Measurements from ENCODE around the gene WWOX. TPM values are rescaled to one million over a fixed set of nuclear protein-coding genes. Genes with fewer than 3 reads are reported as not detected.

WWOX gene
- total and polyA plus RNA-seq, 2 of the 13 experiments (the other 11 are each of a cell fraction or from before 2014, with no cell fraction given): 9.1 to 37.4 TPM

- H3K4me1 ChIP-seq (ENCODE audit: insufficient read depth, low read length): no peaks in the 10 kb centered on the region
- H3K27me3 ChIP-seq (ENCODE audit: control insufficient read depth in 1 of 2, insufficient read depth in 2 of 2, low read length in 2 of 2): 0 out of 5 replicates have a peak, but pooled peaks cover 0 to 4% of the 10 kb centered on the region in 2 experiments
- ChIA-PET POLR2A (interaction anchor here (0.7 kb wide), 1 partner anchor 34 kb away, joined by 4 read pairs; no protein-coding TSS in a partner anchor), CTCF (ENCODE audit: low intra/inter-chr PET ratio, low total read pairs) (no interaction called here)
- BruUV-seq (replicated peaks): no TSS peak
- no peaks in the 10 kb centered on the region for H3K36me3 ChIP-seq (replicated peaks in 1 of 2; ENCODE audit: control insufficient read depth in 1 of 2, insufficient read depth in 2 of 2, low read length in 2 of 2)
- DNase-seq (ENCODE audit: low spot score) (no peak), ATAC-seq (no peak), FAIRE-seq (no peak)
- TF ChIP-seq NR2C2 (CRISPR knock-in tag; IDR thresholded peaks at IDR 0.05; ENCODE audit: borderline replicate concordance) (no peak), ZNF605 (CRISPR knock-in tag; IDR thresholded peaks at IDR 0.05) (no peak), ZNF761 (CRISPR knock-in tag; conservative IDR thresholded peaks at IDR 0.05) (no peak), GATA4 (IDR thresholded peaks at IDR 0.05; ENCODE audit: borderline replicate concordance, low read depth) (no peak), ARID3A (IDR thresholded peaks at IDR 0.05; ENCODE audit: low read depth, low read length) (no peak), MTF2 (CRISPR knock-in tag; IDR thresholded peaks at IDR 0.05; ENCODE audit: borderline replicate concordance) (no peak), RBM39 (IDR thresholded peaks at IDR 0.05; ENCODE audit: low read depth, low read length, poor library complexity, severe bottlenecking) (no peak), MED13 (CRISPR knock-in tag; IDR thresholded peaks at IDR 0.05) (no peak)
- in situ Hi-C loops (cut with HindIII; ENCODE audit: extremely low pct_ligation_motif_present, low pct_unique_long_range_greater_than_20kb) (no loop called here), intact Hi-C loops (cut with micrococcal nuclease; ENCODE audit: unreplicated experiment) (no loop called here)
- H2AFZ ChIP-seq (ENCODE audit: low read length): no peak overlapping the region
- no peaks in the 10 kb centered on the region for H3K79me2 ChIP-seq (ENCODE audit: insufficient read depth, low read length)
- no peak overlapping the region for H3K9ac ChIP-seq (ENCODE audit: insufficient read depth, low read depth, low read length)
- 45% methylated on average over 8 of the region's 8 CpGs for WGBS (ENCODE audit: low lambda C conversion rate)
- no peak overlapping the region for H3K27ac ChIP-seq (ENCODE audit: extremely low read length, insufficient read depth, low read length)
- H3K4me2 ChIP-seq (ENCODE audit: low read depth, low read length): no peak overlapping the region
- no peaks in the 10 kb centered on the region for H4K20me1 ChIP-seq (ENCODE audit: insufficient read depth, low read length)
- no peak overlapping the region for H3K4me3 ChIP-seq (replicated peaks in 1 of 3; ENCODE audit: insufficient read depth in 1 of 3, low read depth in 2 of 3, low read length in 3 of 3)
- no peaks in the 10 kb centered on the region for H3K9me3 ChIP-seq (ENCODE audit: low read length)
Observed at GRCh38 chr16:79202977-79203376, 1103.5 kb downstream of the WWOX start.
